Dedifferentiated amniotic fluid mesenchymal stem cell (primary cell): ENCODE data around the gene RNF123.

Source experiments
- DNase-seq: peaks from one replicate; pipeline ENCODE4 v3.0.0-alpha.2; 2016; ENCODE audit errors: extremely low spot score

Gene RNF123

GRCh38 chr3:49689046-49689907 lies at the start of gene RNF123, which contains the start of gene MST1:
RNF123 (plus strand) TSS chr3:49689557; CDS start chr3:49691166, 1,609 bp downstream.
MST1 (minus strand) TSS chr3:49689474; CDS start chr3:49688691, 783 bp downstream.
- peak; percentile 70 for DNase-seq

GRCh38 chr3:49641292-49641691 lies 48.1 kb upstream of the RNF123 start:
- DNase-seq = no peak

- DNase-seq = no peak
These were observed 47.2 kb upstream of the RNF123 start for GRCh38 chr3:49641921-49642707.

GRCh38 chr3:49642708-49643145 lies 46.6 kb upstream of the RNF123 start:
- DNase-seq = no peak

GRCh38 chr3:49644684-49645083 lies 44.7 kb upstream of the RNF123 start:
- DNase-seq = no peak

- DNase-seq = no peak
These were observed 43.1 kb upstream of the RNF123 start for GRCh38 chr3:49646236-49646635.

GRCh38 chr3:49647741-49648140 lies 41.6 kb upstream of the RNF123 start:
- no peak for DNase-seq

GRCh38 chr3:49648354-49649019 lies 40.9 kb upstream of the RNF123 start:
- no peak for DNase-seq

- DNase-seq = no peak
These were observed 39.8 kb upstream of the RNF123 start for GRCh38 chr3:49649576-49649975.

GRCh38 chr3:49650177-49650576 lies 39.2 kb upstream of the RNF123 start:
- DNase-seq = no peak

GRCh38 chr3:49650637-49651036 lies 38.7 kb upstream of the RNF123 start:
- no peak for DNase-seq

- no peak for DNase-seq
These were observed 37.0 kb upstream of the RNF123 start for GRCh38 chr3:49652218-49652902.

GRCh38 chr3:49652903-49653415 lies 36.4 kb upstream of the RNF123 start:
- no peak for DNase-seq

GRCh38 chr3:49653621-49654020 lies 35.7 kb upstream of the RNF123 start:
- no peak for DNase-seq

GRCh38 chr3:49654176-49654825 lies 35.1 kb upstream of the RNF123 start:
- DNase-seq = no peak

GRCh38 chr3:49654955-49655556 lies 34.3 kb upstream of the RNF123 start:
- no peak for DNase-seq

GRCh38 chr3:49655731-49656285 lies 33.5 kb upstream of the RNF123 start:
- DNase-seq = no peak

- DNase-seq = no peak
These were observed 32.7 kb upstream of the RNF123 start for GRCh38 chr3:49656541-49657112.

- no peak for DNase-seq
These were observed 32.0 kb upstream of the RNF123 start for GRCh38 chr3:49657208-49657915.
